SK-N-SH (cell line): Measurements from ENCODE around the gene GABRB2. TPM values are rescaled to one million over a fixed set of nuclear protein-coding genes. Genes with fewer than 3 reads are reported as not detected.

Experiments used
- CTCF ChIA-PET: fragments of 300-600, 350-600 bp; formaldehyde crosslinking; extraction: SDS; loops from one replicate; lab custom pipeline; 2021; lab: Yijun Ruan, JAX
- POLR2A ChIA-PET: fragments of 350-600 bp; sonication (Branson Sonifier 250); formaldehyde crosslinking; extraction: SDS; loops from one replicate; lab custom pipeline; 2020; ENCODE audit warnings: antibody characterized with exemption, inconsistent platforms; lab: Yijun Ruan, JAX
- DNase-seq: peaks from one replicate; pipeline ENCODE4 v3.0.0; 2012
- H2AFZ ChIP-seq: fragments of 200-600 bp; sonication (generic); 2 replicates; pipeline ENCODE4 v1.8.1; 2016; ENCODE audit warnings: antibody characterized with exemption, mild to moderate bottlenecking, low read depth
- H3F3A ChIP-seq: fragments of 200-600 bp; sonication (generic); replicated peaks from 2 replicates; pipeline ENCODE3; 2016; ENCODE audit warnings: antibody characterized with exemption, mild to moderate bottlenecking; ENCODE audit not compliant: insufficient read depth
- H3K27ac ChIP-seq, 2 experiments: fragments of 200-500 bp in 1 of 2; fragments of 200-600 bp in 1 of 2; sonication (Bioruptor generic) in 1 of 2; sonication (generic), shearing (Covaris generic) in 1 of 2; 2 replicates each; pipeline versions ENCODE4 v1.5.1 to v1.6.1; 2014 to 2016; ENCODE audit warnings: low read depth in 2 of 2, inconsistent platforms in 1 of 2, low read length in 1 of 2, mild to moderate bottlenecking in 1 of 2, mixed read lengths in 1 of 2
- H3K27me3 ChIP-seq: fragments of 200-600 bp; sonication (generic), shearing (Covaris generic); 2 replicates; pipeline ENCODE4 v1.6.1; 2016; ENCODE audit warnings: mixed run types; ENCODE audit not compliant: insufficient read depth
- H3K36me3 ChIP-seq, 2 experiments: fragments of 200-500 bp in 1 of 2; fragments of 200-600 bp in 1 of 2; sonication (Bioruptor generic) in 1 of 2; sonication (generic) in 1 of 2; replicated peaks in 1 of 2; 2 replicates each; pipeline versions ENCODE3 to v1.5.1; 2014 to 2016; ENCODE audit warnings: low read length in 1 of 2, mild to moderate bottlenecking in 1 of 2; ENCODE audit not compliant: insufficient read depth in 2 of 2, control insufficient read depth in 1 of 2
- H3K4me1 ChIP-seq, 2 experiments: fragments of 200-500 bp in 1 of 2; fragments of 200-600 bp in 1 of 2; sonication (Bioruptor generic) in 1 of 2; sonication (generic), shearing (Covaris generic) in 1 of 2; 2 replicates each; pipeline versions ENCODE4 v1.5.1 to v1.6.1; 2014 to 2016; ENCODE audit warnings: low read depth in 1 of 2, low read length in 1 of 2, mixed run types in 1 of 2; ENCODE audit not compliant: insufficient read depth in 2 of 2, control insufficient read depth in 1 of 2
- H3K4me2 ChIP-seq: fragments of 200-600 bp; sonication (generic), shearing (Covaris generic); 2 replicates; pipeline ENCODE4 v1.6.1; 2017; ENCODE audit warnings: mixed run types
- H3K4me3 ChIP-seq, 2 experiments: fragments of 200-500 bp in 1 of 2; fragments of 200-600 bp in 1 of 2; sonication (Bioruptor generic) in 1 of 2; sonication (generic), shearing (Covaris generic) in 1 of 2; 2 replicates each; pipeline versions ENCODE4 v1.5.1 to v1.8.1; 2014 to 2016; ENCODE audit warnings: low read depth in 2 of 2, inconsistent platforms in 1 of 2, low read length in 1 of 2, mild to moderate bottlenecking in 1 of 2, mixed read lengths in 1 of 2, moderate library complexity in 1 of 2
- H3K79me2 ChIP-seq: fragments of 200-600 bp; sonication (generic); 2 replicates; pipeline ENCODE4 v1.8.1; 2017; ENCODE audit warnings: mild to moderate bottlenecking; ENCODE audit not compliant: insufficient read depth
- H3K9ac ChIP-seq: fragments of 200-600 bp; sonication (generic); 2 replicates; pipeline ENCODE4 v1.6.1; 2017; ENCODE audit warnings: mixed run types
- H3K9me2 ChIP-seq: fragments of 200-600 bp; sonication (generic); 2 replicates; pipeline ENCODE4 v1.6.1; 2017; ENCODE audit warnings: mixed run types
- H3K9me3 ChIP-seq: fragments of 200-600 bp; sonication (generic); 2 replicates; pipeline ENCODE4 v1.6.1; 2017; ENCODE audit warnings: mixed run types, mild to moderate bottlenecking, moderate library complexity
- H4K20me1 ChIP-seq: fragments of 200-600 bp; sonication (generic); 2 replicates; pipeline ENCODE4 v1.6.1; 2017; ENCODE audit warnings: mild to moderate bottlenecking, mixed run types; ENCODE audit not compliant: insufficient read depth
- CHD2 ChIP-seq: fragments of 150-350 bp; IDR thresholded peaks from 2 replicates; pipeline ENCODE4 v1.6.1; 2018; ENCODE audit warnings: low read length; ENCODE audit not compliant: partially characterized antibody
- ELF1 ChIP-seq: IDR thresholded peaks from 2 replicates; pipeline ENCODE4 v1.4.0; 2012
- EP300 ChIP-seq, 2 experiments: IDR thresholded peaks; 2 replicates each; pipeline versions ENCODE4 v1.4.0 to v1.6.1; 2012; ENCODE audit warnings: borderline replicate concordance in 1 of 2, low read depth in 1 of 2, low read length in 1 of 2
- FOXJ3 ChIP-seq: sonication (generic); formaldehyde crosslinking; IDR thresholded peaks from 2 replicates; pipeline ENCODE4 v1.5.1; 2020; ENCODE audit warnings: mild to moderate bottlenecking, missing genetic modification reagents
- FOXM1 ChIP-seq: IDR thresholded peaks from 2 replicates; pipeline ENCODE4 v1.4.0; 2012; ENCODE audit warnings: low read depth, mild to moderate bottlenecking
- GABPA ChIP-seq: IDR thresholded peaks from 2 replicates; pipeline ENCODE4 v1.4.0; 2012; ENCODE audit warnings: low read depth, mild to moderate bottlenecking
- MXI1 ChIP-seq: IDR thresholded peaks from 2 replicates; pipeline ENCODE4 v1.6.1; 2012; ENCODE audit warnings: mild to moderate bottlenecking, low read depth, low read length, improper control_type of control experiment
- NRF1 ChIP-seq: IDR thresholded peaks from 2 replicates; pipeline ENCODE4 v1.6.1; 2012; ENCODE audit warnings: low read depth, mild to moderate bottlenecking, low read length
- POLR2AphosphoS5 ChIP-seq: IDR thresholded peaks from 2 replicates; pipeline ENCODE4 v1.6.1; 2012; ENCODE audit warnings: low read depth, low read length
- RCOR1 ChIP-seq: fragments of 150-350 bp; IDR thresholded peaks from 2 replicates; pipeline ENCODE4 v1.6.1; 2017; ENCODE audit warnings: antibody characterized with exemption, low read length
- RFX5 ChIP-seq: IDR thresholded peaks from 2 replicates; pipeline ENCODE4 v1.6.1; 2012; ENCODE audit warnings: mild to moderate bottlenecking, improper control_type of control experiment, low read length
- RXRA ChIP-seq: IDR thresholded peaks from 2 replicates; pipeline ENCODE4 v1.4.0; 2012; ENCODE audit warnings: low read depth, mild to moderate bottlenecking, borderline replicate concordance
- SIN3A ChIP-seq: IDR thresholded peaks from 2 replicates; pipeline ENCODE4 v1.6.1; 2012; ENCODE audit warnings: low read depth, mild to moderate bottlenecking, low read length, moderate library complexity, borderline replicate concordance
- SMC3 ChIP-seq: IDR thresholded peaks from 2 replicates; pipeline ENCODE4 v1.6.1; 2012; ENCODE audit warnings: low read depth, low read length, improper control_type of control experiment
- TAF1 ChIP-seq: IDR thresholded peaks from 2 replicates; pipeline ENCODE4 v1.6.1; 2012; ENCODE audit warnings: low read depth, mild to moderate bottlenecking, low read length, moderate library complexity, borderline replicate concordance
- TCF12 ChIP-seq: IDR thresholded peaks from 2 replicates; pipeline ENCODE4 v1.4.0; 2012
- YY1 ChIP-seq: IDR thresholded peaks from 2 replicates; pipeline ENCODE4 v1.4.0; 2012; ENCODE audit warnings: low read depth, mild to moderate bottlenecking
- WGBS: methylation state at CpG from one replicate; pipeline ENCODE4 v1.1.6; 2017; ENCODE audit warnings: low lambda C conversion rate; 5-methylcytosine and 5-hydroxymethylcytosine counted together
- polyA plus RNA-seq, 3 experiments: library from polyadenylated mRNA; depleted of rRNA; stranded (reverse); fragments of >200 nt; gene quantifications; 2 replicates each; pipeline ENCODE4 v1.2.3, GENCODE V29; 2012
- TF ChIP-seq, protein P1 (sequence below): fragments of 150-350 bp; IDR thresholded peaks from 2 replicates; pipeline ENCODE4 v1.6.1; 2016; ENCODE audit warnings: mild to moderate bottlenecking, low read depth, low read length
- TF ChIP-seq, protein P2 (sequence below): IDR thresholded peaks from 2 replicates; pipeline ENCODE4 v1.4.0; 2012; ENCODE audit warnings: low read depth, borderline replicate concordance
- TF ChIP-seq, protein P3 (sequence below): IDR thresholded peaks from 2 replicates; pipeline ENCODE4 v1.6.1; 2012; ENCODE audit warnings: mild to moderate bottlenecking, low read depth, low read length, moderate library complexity

Gene GABRB2
- polyA plus RNA-seq, 1 of the 3 experiments (the other 2 are of a cell fraction) = not detected

DNA sequence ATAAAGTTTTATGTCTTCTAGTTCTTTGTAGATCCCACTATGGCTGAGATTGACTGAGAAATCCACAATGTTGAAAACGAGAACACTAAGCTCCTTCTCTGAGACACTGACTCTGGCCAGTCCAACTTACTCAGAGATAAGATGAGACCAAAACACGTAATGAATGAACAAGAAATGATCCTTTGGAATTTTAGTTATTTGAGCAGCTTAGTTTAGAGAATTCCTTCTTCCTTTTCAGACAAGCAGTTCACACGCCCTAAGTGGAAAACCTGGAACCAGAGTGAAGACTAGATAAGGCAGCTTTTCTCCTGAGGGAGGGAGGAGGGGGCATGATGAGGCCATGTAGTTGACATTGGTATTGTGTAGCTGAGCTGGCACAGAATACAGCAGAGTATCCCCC lies 139.6 kb downstream of the GABRB2 start:
- H3K79me2 ChIP-seq = no peaks in the 10 kb centered on the region
- H3K4me1 ChIP-seq = no peaks in the 10 kb centered on the region
- H3K27me3 ChIP-seq = no peaks in the 10 kb centered on the region
- CTCF ChIA-PET = no interaction called here
- no peaks in the 10 kb centered on the region for H3F3A ChIP-seq
- no peak overlapping the region for H2AFZ ChIP-seq
- H3K4me3 ChIP-seq = no peak overlapping the region
- H3K9ac ChIP-seq = no peak overlapping the region
- 0% methylated on average over 3 of the region's 3 CpGs for WGBS
- H3K9me2 ChIP-seq = no peaks in the 10 kb centered on the region
- POLR2A ChIA-PET = no interaction called here
- H3K36me3 ChIP-seq = no peaks in the 10 kb centered on the region
- no peak for TF ChIP-seq EP300 (IDR thresholded peaks at IDR 0.05; ENCODE audit: borderline replicate concordance in 1 of 2, low read depth in 1 of 2, low read length in 1 of 2)
- no peak for TF ChIP-seq NRF1
- no peak for TF ChIP-seq FOXJ3 (CRISPR knock-in tag)
- H3K27ac ChIP-seq = no peak overlapping the region
- no peak for DNase-seq
- H3K4me2 ChIP-seq = no peak overlapping the region
- H4K20me1 ChIP-seq = no peaks in the 10 kb centered on the region
- H3K9me3 ChIP-seq = no peaks in the 10 kb centered on the region

DNA sequence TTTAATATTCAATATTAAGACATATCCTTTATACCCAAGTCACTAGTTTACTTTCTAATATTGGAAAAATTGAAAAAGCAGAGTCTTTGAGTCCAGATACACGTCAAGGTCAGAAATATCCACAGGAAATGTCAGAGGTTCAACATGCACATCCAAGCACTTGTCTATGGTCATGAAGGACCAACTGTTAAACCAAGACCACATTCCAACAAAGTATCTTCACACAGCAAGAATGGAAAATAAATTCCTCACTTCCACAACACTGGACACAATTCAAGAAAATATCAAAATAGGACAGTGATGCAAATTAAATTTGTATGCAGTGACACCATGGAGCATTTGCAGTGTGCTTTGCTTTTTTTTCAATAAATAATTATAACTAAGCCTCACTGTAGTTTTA lies 142.5 kb downstream of the GABRB2 start:
- Histone ChIP-seq H3K79me2 (no peaks in the 10 kb centered on the region), H3K4me3 (no peak overlapping the region), H3K4me2 (no peak overlapping the region), H4K20me1 (no peaks in the 10 kb centered on the region), H3K9me3 (no peaks in the 10 kb centered on the region), H3K27me3 (no peaks in the 10 kb centered on the region), H3K27ac (no peak overlapping the region), H3K9ac (no peak overlapping the region), H3K4me1 (no peaks in the 10 kb centered on the region), H3F3A (no peaks in the 10 kb centered on the region), H3K36me3 (no peaks in the 10 kb centered on the region), H3K9me2 (no peaks in the 10 kb centered on the region), H2AFZ (no peak overlapping the region)
- WGBS = 0% methylated on average over 1 of the region's 1 CpG
- POLR2A ChIA-PET = no interaction called here
- CTCF ChIA-PET = no interaction called here
- TF ChIP-seq SIN3A = no peak
- no peak for TF ChIP-seq YY1
- TF ChIP-seq, protein P1, sequence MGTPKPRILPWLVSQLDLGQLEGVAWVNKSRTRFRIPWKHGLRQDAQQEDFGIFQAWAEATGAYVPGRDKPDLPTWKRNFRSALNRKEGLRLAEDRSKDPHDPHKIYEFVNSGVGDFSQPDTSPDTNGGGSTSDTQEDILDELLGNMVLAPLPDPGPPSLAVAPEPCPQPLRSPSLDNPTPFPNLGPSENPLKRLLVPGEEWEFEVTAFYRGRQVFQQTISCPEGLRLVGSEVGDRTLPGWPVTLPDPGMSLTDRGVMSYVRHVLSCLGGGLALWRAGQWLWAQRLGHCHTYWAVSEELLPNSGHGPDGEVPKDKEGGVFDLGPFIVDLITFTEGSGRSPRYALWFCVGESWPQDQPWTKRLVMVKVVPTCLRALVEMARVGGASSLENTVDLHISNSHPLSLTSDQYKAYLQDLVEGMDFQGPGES = no peak
- TF ChIP-seq, protein P2, sequence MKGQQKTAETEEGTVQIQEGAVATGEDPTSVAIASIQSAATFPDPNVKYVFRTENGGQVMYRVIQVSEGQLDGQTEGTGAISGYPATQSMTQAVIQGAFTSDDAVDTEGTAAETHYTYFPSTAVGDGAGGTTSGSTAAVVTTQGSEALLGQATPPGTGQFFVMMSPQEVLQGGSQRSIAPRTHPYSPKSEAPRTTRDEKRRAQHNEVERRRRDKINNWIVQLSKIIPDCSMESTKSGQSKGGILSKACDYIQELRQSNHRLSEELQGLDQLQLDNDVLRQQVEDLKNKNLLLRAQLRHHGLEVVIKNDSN = no peak
- TF ChIP-seq FOXM1 = no peak
- no peak for TF ChIP-seq RFX5
- no peak for TF ChIP-seq MXI1
- TF ChIP-seq ELF1 = no peak
- TF ChIP-seq TCF12 = no peak
- no peak for TF ChIP-seq GABPA
- no peak for TF ChIP-seq TAF1
- no peak for TF ChIP-seq POLR2AphosphoS5
- TF ChIP-seq CHD2 = no peak
- TF ChIP-seq, protein P3, sequence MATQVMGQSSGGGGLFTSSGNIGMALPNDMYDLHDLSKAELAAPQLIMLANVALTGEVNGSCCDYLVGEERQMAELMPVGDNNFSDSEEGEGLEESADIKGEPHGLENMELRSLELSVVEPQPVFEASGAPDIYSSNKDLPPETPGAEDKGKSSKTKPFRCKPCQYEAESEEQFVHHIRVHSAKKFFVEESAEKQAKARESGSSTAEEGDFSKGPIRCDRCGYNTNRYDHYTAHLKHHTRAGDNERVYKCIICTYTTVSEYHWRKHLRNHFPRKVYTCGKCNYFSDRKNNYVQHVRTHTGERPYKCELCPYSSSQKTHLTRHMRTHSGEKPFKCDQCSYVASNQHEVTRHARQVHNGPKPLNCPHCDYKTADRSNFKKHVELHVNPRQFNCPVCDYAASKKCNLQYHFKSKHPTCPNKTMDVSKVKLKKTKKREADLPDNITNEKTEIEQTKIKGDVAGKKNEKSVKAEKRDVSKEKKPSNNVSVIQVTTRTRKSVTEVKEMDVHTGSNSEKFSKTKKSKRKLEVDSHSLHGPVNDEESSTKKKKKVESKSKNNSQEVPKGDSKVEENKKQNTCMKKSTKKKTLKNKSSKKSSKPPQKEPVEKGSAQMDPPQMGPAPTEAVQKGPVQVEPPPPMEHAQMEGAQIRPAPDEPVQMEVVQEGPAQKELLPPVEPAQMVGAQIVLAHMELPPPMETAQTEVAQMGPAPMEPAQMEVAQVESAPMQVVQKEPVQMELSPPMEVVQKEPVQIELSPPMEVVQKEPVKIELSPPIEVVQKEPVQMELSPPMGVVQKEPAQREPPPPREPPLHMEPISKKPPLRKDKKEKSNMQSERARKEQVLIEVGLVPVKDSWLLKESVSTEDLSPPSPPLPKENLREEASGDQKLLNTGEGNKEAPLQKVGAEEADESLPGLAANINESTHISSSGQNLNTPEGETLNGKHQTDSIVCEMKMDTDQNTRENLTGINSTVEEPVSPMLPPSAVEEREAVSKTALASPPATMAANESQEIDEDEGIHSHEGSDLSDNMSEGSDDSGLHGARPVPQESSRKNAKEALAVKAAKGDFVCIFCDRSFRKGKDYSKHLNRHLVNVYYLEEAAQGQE = no peak
- TF ChIP-seq SMC3 = no peak
- no peak for TF ChIP-seq RCOR1
- no peak for TF ChIP-seq RXRA
- no peak for DNase-seq
